BE2C (cell line): ENCODE data around the gene EZH1.

Experiments
- DNase-seq: peaks from one replicate; pipeline ENCODE4 v3.0.0-alpha.2; 2020
- H3K27me3 ChIP-seq: fragments of 250-450 bp; sonication (Bioruptor Pico); 2 replicates; pipeline ENCODE4 v1.5.1; 2020; ENCODE audit warnings: mild to moderate bottlenecking
- H3K36me3 ChIP-seq: fragments of 250-450 bp; sonication (Bioruptor Pico); 2 replicates; pipeline ENCODE4 v1.5.1; 2020; ENCODE audit warnings: mild to moderate bottlenecking
- H3K4me1 ChIP-seq: fragments of 250-450 bp; sonication (Bioruptor Pico); 2 replicates; pipeline ENCODE4 v1.5.1; 2020
- H3K4me3 ChIP-seq: 2 replicates; pipeline ENCODE4 v1.5.1; 2011; ENCODE audit warnings: low read depth, low read length
- H3K9me3 ChIP-seq: fragments of 250-450 bp; sonication (Bioruptor Pico); 2 replicates; pipeline ENCODE4 v1.5.1; 2020
- CTCF ChIP-seq: IDR thresholded peaks from 2 replicates; pipeline ENCODE4 v1.5.1; 2012; ENCODE audit warnings: mild to moderate bottlenecking, low read depth, low read length

EZH1 gene

GRCh38 chr17:42698736-42699414 is 46.0 kb downstream of the EZH1 start:
- Histone ChIP-seq H3K4me3 (no peak overlapping the region), H3K4me1 (peaks cover 8% of the 10 kb centered on the region), H3K27me3 (no peaks in the 10 kb centered on the region), H3K9me3 (no peaks in the 10 kb centered on the region), H3K36me3 (peaks cover 43% of the 10 kb centered on the region)
- TF ChIP-seq CTCF, result no peak
- peak; percentile 62 for DNase-seq

GRCh38 chr17:42697108-42697811 is 47.6 kb downstream of the EZH1 start:
- no peak overlapping the region for H3K4me3 ChIP-seq
- H3K36me3 ChIP-seq, result peaks cover 40% of the 10 kb centered on the region
- DNase-seq, result no peak
- H3K4me1 ChIP-seq, result peaks cover 8% of the 10 kb centered on the region
- no peak for TF ChIP-seq CTCF
- no peaks in the 10 kb centered on the region for H3K27me3 ChIP-seq
- no peaks in the 10 kb centered on the region for H3K9me3 ChIP-seq

GRCh38 chr17:42695500-42695899 is 49.3 kb downstream of the EZH1 start:
- Histone ChIP-seq H3K27me3 (no peaks in the 10 kb centered on the region), H3K4me3 (no peak overlapping the region), H3K9me3 (no peaks in the 10 kb centered on the region), H3K36me3 (peaks cover 49% of the 10 kb centered on the region), H3K4me1 (peaks cover 8% of the 10 kb centered on the region)
- no peak for DNase-seq
- TF ChIP-seq CTCF, result no peak

- DNase-seq, result no peak
- Histone ChIP-seq H3K4me3 (no peak overlapping the region), H3K4me1 (peaks cover 7% of the 10 kb centered on the region), H3K36me3 (peaks cover 51% of the 10 kb centered on the region), H3K9me3 (no peaks in the 10 kb centered on the region), H3K27me3 (no peaks in the 10 kb centered on the region)
- TF ChIP-seq CTCF, result no peak
Measured at GRCh38 chr17:42694524-42694923, 50.3 kb downstream of the EZH1 start.

- DNase-seq, result no peak
- Histone ChIP-seq H3K27me3 (no peaks in the 10 kb centered on the region), H3K9me3 (no peaks in the 10 kb centered on the region), H3K4me3 (no peak overlapping the region), H3K36me3 (peaks cover 52% of the 10 kb centered on the region), H3K4me1 (no peaks in the 10 kb centered on the region)
- no peak for TF ChIP-seq CTCF
Measured at GRCh38 chr17:42692489-42692888, 52.4 kb downstream of the EZH1 start.

- H3K9me3 ChIP-seq, result no peaks in the 10 kb centered on the region
- no peak for DNase-seq
- no peak overlapping the region for H3K4me3 ChIP-seq
- H3K4me1 ChIP-seq, result no peaks in the 10 kb centered on the region
- peaks cover 50% of the 10 kb centered on the region for H3K36me3 ChIP-seq
- H3K27me3 ChIP-seq, result no peaks in the 10 kb centered on the region
- no peak for TF ChIP-seq CTCF
Measured at GRCh38 chr17:42691021-42691545, 53.8 kb downstream of the EZH1 start.
